ENCODE data around the gene FGF18. TPM values are rescaled to one million over a fixed set of nuclear protein-coding genes. Genes with fewer than 3 reads are reported as not detected.

FGF18 gene
- total and polyA plus RNA-seq, 4 donors: 0.08 TPM; not detected in 3

DNA sequence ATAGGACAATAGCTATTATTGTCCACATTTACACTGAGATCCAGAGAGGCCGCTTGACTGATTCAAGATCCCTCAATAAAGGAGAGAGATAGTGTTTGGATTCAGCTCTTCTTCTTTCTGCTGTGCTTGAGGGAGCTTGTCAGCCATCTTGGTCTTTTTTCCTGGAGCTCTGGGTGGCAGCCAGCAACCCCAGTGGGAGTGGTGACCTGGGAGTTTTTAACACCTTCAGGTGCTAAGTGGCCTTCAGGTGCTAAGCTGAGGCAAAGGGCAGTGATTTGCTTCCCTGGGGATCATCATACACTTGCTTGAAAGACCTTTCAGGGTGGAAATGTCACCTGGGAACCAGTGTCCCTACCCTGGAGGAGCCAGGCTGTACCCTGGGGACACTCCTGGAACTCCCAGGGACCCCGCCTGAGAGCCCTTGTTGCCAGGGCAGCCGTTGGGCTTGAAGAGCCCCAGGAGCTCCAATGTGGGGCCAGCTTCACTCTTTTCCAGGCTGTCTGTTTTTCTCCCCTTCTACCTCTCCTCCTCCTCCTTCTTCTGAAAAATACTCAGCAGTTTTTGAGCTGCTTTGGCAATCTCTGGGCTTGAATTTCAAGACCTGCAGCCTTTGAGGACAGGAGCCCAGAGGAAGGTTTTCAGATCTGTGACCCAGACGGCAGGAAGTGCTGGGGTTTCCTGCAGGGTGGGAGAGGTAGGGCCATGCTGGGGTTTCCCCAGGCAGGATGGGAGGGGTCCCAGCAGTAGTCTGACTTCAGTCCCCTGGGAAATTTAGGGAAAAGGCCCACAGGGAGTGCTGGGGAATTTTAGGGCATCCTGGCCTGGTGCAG, 59.7 kb downstream of the FGF18 start:
- WGBS: 71% methylated on average over 4 of the region's 4 CpGs
- no peak overlapping the region for H3K27ac ChIP-seq (ENCODE audit: low read depth in 1 of 2, low read length in 2 of 2)
- no peak overlapping the region for H3K4me3 ChIP-seq (ENCODE audit: low read depth in 1 of 3, low read length in 3 of 3)
- DNase-seq (ENCODE audit: low spot score): no peak
- no peaks in the 10 kb centered on the region for H3K9me3 ChIP-seq (ENCODE audit: control insufficient read depth in 4 of 4, low read length in 3 of 4)
- TF ChIP-seq, protein P1, sequence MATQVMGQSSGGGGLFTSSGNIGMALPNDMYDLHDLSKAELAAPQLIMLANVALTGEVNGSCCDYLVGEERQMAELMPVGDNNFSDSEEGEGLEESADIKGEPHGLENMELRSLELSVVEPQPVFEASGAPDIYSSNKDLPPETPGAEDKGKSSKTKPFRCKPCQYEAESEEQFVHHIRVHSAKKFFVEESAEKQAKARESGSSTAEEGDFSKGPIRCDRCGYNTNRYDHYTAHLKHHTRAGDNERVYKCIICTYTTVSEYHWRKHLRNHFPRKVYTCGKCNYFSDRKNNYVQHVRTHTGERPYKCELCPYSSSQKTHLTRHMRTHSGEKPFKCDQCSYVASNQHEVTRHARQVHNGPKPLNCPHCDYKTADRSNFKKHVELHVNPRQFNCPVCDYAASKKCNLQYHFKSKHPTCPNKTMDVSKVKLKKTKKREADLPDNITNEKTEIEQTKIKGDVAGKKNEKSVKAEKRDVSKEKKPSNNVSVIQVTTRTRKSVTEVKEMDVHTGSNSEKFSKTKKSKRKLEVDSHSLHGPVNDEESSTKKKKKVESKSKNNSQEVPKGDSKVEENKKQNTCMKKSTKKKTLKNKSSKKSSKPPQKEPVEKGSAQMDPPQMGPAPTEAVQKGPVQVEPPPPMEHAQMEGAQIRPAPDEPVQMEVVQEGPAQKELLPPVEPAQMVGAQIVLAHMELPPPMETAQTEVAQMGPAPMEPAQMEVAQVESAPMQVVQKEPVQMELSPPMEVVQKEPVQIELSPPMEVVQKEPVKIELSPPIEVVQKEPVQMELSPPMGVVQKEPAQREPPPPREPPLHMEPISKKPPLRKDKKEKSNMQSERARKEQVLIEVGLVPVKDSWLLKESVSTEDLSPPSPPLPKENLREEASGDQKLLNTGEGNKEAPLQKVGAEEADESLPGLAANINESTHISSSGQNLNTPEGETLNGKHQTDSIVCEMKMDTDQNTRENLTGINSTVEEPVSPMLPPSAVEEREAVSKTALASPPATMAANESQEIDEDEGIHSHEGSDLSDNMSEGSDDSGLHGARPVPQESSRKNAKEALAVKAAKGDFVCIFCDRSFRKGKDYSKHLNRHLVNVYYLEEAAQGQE (IDR thresholded peaks at IDR 0.05): no peak
- TF ChIP-seq, protein P2, sequence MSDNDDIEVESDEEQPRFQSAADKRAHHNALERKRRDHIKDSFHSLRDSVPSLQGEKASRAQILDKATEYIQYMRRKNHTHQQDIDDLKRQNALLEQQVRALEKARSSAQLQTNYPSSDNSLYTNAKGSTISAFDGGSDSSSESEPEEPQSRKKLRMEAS (IDR thresholded peaks at IDR 0.05): no peak
- no peak for TF ChIP-seq FOXA1 (IDR thresholded peaks at IDR 0.05)
- no peak for TF ChIP-seq NR2F2 (IDR thresholded peaks at IDR 0.05)
- TF ChIP-seq, protein P3, sequence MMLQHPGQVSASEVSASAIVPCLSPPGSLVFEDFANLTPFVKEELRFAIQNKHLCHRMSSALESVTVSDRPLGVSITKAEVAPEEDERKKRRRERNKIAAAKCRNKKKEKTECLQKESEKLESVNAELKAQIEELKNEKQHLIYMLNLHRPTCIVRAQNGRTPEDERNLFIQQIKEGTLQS (IDR thresholded peaks at IDR 0.05): no peak
- TF ChIP-seq FOXA2 (IDR thresholded peaks at IDR 0.05): no peak
- H3K27me3 ChIP-seq (ENCODE audit: control insufficient read depth in 4 of 4, insufficient read depth in 4 of 4, low read length in 3 of 4): peaks cover 0 to 2% (median 0%) of the 10 kb centered on the region in 4 donors
- H3K36me3 ChIP-seq (ENCODE audit: control insufficient read depth in 4 of 4, insufficient read depth in 3 of 4, low read depth in 1 of 4, low read length in 3 of 4): no peaks in the 10 kb centered on the region
- no peaks in the 10 kb centered on the region for H3K4me1 ChIP-seq (ENCODE audit: control insufficient read depth in 4 of 4, insufficient read depth in 4 of 4, low read length in 3 of 4)
- no peak overlapping the region for H3K9ac ChIP-seq (ENCODE audit: low read depth in 1 of 2, low read length in 2 of 2)

DNA sequence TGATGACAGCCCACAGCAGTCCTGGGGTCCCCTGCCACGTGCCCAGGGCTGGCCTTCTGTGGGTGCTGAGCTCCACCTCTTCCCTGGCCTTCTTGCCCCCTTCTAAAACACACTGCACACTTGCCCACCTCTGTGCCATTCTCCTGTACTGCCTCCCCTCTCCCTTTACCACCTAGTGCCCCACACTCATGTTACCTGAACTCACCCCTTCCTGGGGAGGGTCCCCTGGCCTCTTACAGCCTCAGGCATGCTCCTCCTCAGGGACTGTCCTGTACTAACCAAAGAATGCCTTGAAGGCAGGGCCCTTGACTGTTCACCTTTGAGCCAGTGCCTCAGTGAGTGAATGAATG, 60.3 kb downstream of the FGF18 start:
- no peak for DNase-seq (ENCODE audit: low spot score)
- TF ChIP-seq FOXA1 (IDR thresholded peaks at IDR 0.05) (no peak), HNF4G (IDR thresholded peaks at IDR 0.05) (no peak)

DNA sequence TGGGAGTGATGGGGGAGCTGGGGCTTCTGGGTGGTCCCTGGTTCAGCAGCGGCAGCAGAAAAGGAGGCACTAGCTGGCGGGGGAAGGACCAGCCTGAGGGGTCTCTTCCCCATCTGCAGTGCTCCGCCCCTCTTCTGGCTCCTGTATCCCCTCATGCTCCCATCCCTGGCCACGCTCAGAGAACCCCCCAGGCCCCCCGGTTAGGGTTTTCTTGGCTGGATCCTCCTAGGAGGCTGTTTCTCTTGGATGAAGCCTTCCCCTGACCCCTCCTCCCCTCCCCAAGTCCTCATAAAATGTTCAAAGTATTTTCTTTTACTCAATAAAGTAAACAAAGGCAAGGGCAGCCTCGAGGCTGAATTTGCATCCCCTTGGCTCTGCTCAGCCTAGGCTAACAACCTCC, 60.8 kb downstream of the FGF18 start:
- no peak overlapping the region for H3K9ac ChIP-seq (ENCODE audit: low read depth in 1 of 2, low read length in 2 of 2)
- no peaks in the 10 kb centered on the region for H3K4me1 ChIP-seq (ENCODE audit: control insufficient read depth in 4 of 4, insufficient read depth in 4 of 4, low read length in 3 of 4)
- H3K27ac ChIP-seq (ENCODE audit: low read depth in 1 of 2, low read length in 2 of 2): no peak overlapping the region
- DNase-seq (ENCODE audit: low spot score): no peak
- TF ChIP-seq, protein P2 (IDR thresholded peaks at IDR 0.05): no peak
- TF ChIP-seq RXRA (IDR thresholded peaks at IDR 0.05) (no peak), JUND (IDR thresholded peaks at IDR 0.05) (no peak), NR2F2 (IDR thresholded peaks at IDR 0.05) (no peak), FOXA1 (IDR thresholded peaks at IDR 0.05) (no peak), EGR1 (IDR thresholded peaks at IDR 0.05; ENCODE audit: low read depth in 2 of 2) (no peak), FOXA2 (IDR thresholded peaks at IDR 0.05) (no peak), SP1 (IDR thresholded peaks at IDR 0.05) (no peak), HNF4G (IDR thresholded peaks at IDR 0.05) (no peak), HNF4A (conservative IDR thresholded peaks at IDR 0.05) (no peak)
- TF ChIP-seq, protein P4, sequence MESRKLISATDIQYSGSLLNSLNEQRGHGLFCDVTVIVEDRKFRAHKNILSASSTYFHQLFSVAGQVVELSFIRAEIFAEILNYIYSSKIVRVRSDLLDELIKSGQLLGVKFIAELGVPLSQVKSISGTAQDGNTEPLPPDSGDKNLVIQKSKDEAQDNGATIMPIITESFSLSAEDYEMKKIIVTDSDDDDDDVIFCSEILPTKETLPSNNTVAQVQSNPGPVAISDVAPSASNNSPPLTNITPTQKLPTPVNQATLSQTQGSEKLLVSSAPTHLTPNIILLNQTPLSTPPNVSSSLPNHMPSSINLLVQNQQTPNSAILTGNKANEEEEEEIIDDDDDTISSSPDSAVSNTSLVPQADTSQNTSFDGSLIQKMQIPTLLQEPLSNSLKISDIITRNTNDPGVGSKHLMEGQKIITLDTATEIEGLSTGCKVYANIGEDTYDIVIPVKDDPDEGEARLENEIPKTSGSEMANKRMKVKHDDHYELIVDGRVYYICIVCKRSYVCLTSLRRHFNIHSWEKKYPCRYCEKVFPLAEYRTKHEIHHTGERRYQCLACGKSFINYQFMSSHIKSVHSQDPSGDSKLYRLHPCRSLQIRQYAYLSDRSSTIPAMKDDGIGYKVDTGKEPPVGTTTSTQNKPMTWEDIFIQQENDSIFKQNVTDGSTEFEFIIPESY (IDR thresholded peaks at IDR 0.05): no peak
- TF ChIP-seq, protein P1 (IDR thresholded peaks at IDR 0.05): no peak
- TF ChIP-seq, protein P3 (IDR thresholded peaks at IDR 0.05): no peak
- no peak overlapping the region for H3K4me3 ChIP-seq (ENCODE audit: low read depth in 1 of 3, low read length in 3 of 3)
- 77% methylated on average over 6 of the region's 6 CpGs for WGBS
- peaks cover 0 to 2% (median 0%) of the 10 kb centered on the region in 4 donors for H3K27me3 ChIP-seq (ENCODE audit: control insufficient read depth in 4 of 4, insufficient read depth in 4 of 4, low read length in 3 of 4)
- H3K36me3 ChIP-seq (ENCODE audit: control insufficient read depth in 4 of 4, insufficient read depth in 3 of 4, low read depth in 1 of 4, low read length in 3 of 4): no peaks in the 10 kb centered on the region
- H3K9me3 ChIP-seq (ENCODE audit: control insufficient read depth in 4 of 4, low read length in 3 of 4): no peaks in the 10 kb centered on the region

More for the DNA sequence above, 60.3 kb downstream of the FGF18 start:
- H3K4me1 ChIP-seq (ENCODE audit: control insufficient read depth in 4 of 4, insufficient read depth in 4 of 4, low read length in 3 of 4): no peaks in the 10 kb centered on the region
- WGBS: 89% methylated on average over 1 of the region's 1 CpG
- H3K4me3 ChIP-seq (ENCODE audit: low read depth in 1 of 3, low read length in 3 of 3): no peak overlapping the region
- H3K9me3 ChIP-seq (ENCODE audit: control insufficient read depth in 4 of 4, low read length in 3 of 4): no peaks in the 10 kb centered on the region
- no peak overlapping the region for H3K9ac ChIP-seq (ENCODE audit: low read depth in 1 of 2, low read length in 2 of 2)
- H3K36me3 ChIP-seq (ENCODE audit: control insufficient read depth in 4 of 4, insufficient read depth in 3 of 4, low read depth in 1 of 4, low read length in 3 of 4): no peaks in the 10 kb centered on the region
- H3K27ac ChIP-seq (ENCODE audit: low read depth in 1 of 2, low read length in 2 of 2): no peak overlapping the region
- peaks cover 0 to 2% (median 0%) of the 10 kb centered on the region in 4 donors for H3K27me3 ChIP-seq (ENCODE audit: control insufficient read depth in 4 of 4, insufficient read depth in 4 of 4, low read length in 3 of 4)
